Measurements from ENCODE around the gene USH1C. TPM values are rescaled to one million over a fixed set of nuclear protein-coding genes. Genes with fewer than 3 reads are reported as not detected.
A peak's percentile ranks its signal among the peaks of the same experiment; 100 is the strongest.

The USH1C gene
- total and polyA plus RNA-seq, 4 donors: 3.1 to 5.3 (median 3.5) TPM

DNA sequence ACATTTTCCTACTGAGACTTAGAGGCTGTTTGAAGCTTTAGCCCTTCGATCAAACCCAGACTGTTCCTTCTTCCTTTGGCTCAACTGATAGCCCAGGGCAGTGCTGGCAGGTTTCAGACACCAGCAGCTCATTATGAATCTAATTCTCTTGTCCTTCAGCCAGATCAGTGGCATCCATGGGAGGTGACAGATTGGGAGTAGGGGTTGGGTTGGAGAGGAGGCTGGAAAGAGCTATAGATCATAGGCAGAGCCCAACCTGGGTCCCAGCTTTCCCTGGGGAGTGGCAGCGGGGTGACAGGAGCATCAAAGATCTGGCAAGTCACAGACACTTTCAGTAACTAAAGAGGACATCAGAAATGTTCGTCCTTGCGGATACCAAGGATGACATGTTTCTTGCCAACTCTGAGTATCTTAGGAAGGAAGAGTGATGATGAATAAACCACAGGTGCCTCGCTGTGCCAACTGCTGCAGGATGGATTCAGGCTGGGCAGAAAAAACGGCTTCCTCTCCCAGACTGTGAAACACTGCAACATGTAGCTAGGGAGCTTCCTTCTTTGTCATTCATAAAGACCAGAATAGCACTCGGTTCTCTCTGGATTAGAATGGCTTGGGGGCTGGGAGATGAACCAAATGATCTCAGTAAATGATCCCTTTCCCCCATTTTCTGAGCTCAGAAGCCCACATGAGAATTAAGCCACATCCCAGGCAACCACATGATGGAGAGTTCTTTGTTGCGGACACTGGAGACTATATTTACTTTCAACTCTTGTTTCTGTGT is 86.6 kb downstream of the USH1C start:
- Histone ChIP-seq H3K36me3 (ENCODE audit: control insufficient read depth, insufficient read depth, low read length) (peaks cover 15% of the 10 kb centered on the region), H3K4me1 (ENCODE audit: control insufficient read depth, insufficient read depth, low read length) (no peaks in the 10 kb centered on the region), H3K27me3 (ENCODE audit: control insufficient read depth, insufficient read depth, low read length) (no peaks in the 10 kb centered on the region), H3K4me3 (ENCODE audit: low read depth, low read length) (no peak overlapping the region), H3K27ac (ENCODE audit: low read depth, low read length) (no peak overlapping the region), H3K9me3 (ENCODE audit: control insufficient read depth, insufficient read depth, low read length) (no peaks in the 10 kb centered on the region)
- 87% methylated on average over 5 of the region's 8 CpGs for WGBS (ENCODE audit: insufficient coverage)
- DNase-seq (ENCODE audit: low read depth in 4 of 6, low spot score in 6 of 6): peak in 2 of 6 donors; percentile 44 to 83

DNA sequence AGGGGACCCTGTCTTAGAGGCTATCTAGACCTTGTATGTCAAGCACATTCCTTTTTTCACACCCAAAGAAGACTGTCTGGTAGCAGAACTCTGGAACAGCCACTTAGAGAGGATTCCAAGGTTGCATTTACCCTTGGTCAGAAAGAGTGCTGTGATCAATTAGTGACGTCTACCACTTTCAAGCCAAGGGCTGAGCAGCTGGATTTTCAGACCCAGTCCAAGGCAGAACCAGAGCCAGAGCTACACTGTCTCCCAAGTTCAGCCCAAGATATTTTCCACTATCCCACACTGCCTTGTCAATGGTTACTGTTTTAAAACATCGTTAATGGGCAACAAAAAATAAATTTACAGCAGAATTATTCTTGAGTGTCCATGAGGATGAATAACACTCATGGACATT is 91.5 kb downstream of the USH1C start:
- H3K27me3 ChIP-seq (ENCODE audit: control insufficient read depth, insufficient read depth, low read length): no peaks in the 10 kb centered on the region
- WGBS (ENCODE audit: insufficient coverage): 88% methylated on average over 1 of the region's 2 CpGs
- peaks cover 3% of the 10 kb centered on the region for H3K36me3 ChIP-seq (ENCODE audit: control insufficient read depth, insufficient read depth, low read length)
- no peak overlapping the region for H3K4me3 ChIP-seq (ENCODE audit: low read depth, low read length)
- no peak for DNase-seq (ENCODE audit: low read depth in 4 of 6, low spot score in 6 of 6)
- no peaks in the 10 kb centered on the region for H3K4me1 ChIP-seq (ENCODE audit: control insufficient read depth, insufficient read depth, low read length)
- H3K27ac ChIP-seq (ENCODE audit: low read depth, low read length): no peak overlapping the region
- H3K9me3 ChIP-seq (ENCODE audit: control insufficient read depth, insufficient read depth, low read length): no peaks in the 10 kb centered on the region

DNA sequence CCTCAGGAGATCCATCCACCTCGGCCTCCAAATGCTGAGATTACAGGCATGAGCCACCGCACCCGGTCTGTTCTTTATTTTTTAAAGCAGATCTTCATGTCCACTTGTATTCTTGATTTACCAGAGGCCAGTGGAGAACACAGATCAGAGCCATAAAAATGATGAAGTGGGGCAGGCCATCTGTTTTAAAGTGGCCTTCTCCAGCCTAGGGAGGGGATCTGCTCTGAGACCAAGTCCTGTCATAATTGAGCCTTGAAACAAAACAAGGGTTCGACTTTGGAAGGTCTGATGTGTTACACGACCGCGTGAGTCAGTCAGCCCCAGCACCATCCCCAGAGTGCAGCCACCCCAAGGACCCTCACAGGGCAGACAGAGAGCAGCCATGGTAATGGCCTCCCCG is 95.1 kb downstream of the USH1C start:
- no peak overlapping the region for H3K27ac ChIP-seq (ENCODE audit: low read depth, low read length)

DNA sequence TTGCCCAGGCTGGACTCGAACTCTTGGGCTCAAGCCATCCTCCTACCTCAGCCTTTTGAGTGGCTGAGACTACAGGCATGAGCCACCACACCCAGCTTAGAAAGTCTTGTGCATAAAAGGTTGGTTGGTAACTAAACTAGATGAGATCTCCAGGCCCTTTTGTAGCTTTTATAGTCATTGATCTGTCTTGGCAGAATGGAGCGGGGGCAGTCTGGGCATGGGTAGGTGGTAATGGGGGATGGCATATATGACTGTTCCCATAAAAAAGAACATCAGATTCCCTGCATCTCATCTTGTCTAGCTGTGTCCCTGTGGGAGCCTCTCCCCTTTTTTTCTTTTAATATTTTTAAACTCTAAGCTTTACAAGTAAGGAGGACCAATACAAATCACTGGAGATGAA is 97.7 kb downstream of the USH1C start:
- H3K36me3 ChIP-seq (ENCODE audit: control insufficient read depth, insufficient read depth, low read length): peaks cover 8% of the 10 kb centered on the region
- H3K9me3 ChIP-seq (ENCODE audit: control insufficient read depth, insufficient read depth, low read length): no peaks in the 10 kb centered on the region
- H3K27me3 ChIP-seq (ENCODE audit: control insufficient read depth, insufficient read depth, low read length): no peaks in the 10 kb centered on the region
- DNase-seq (ENCODE audit: low read depth in 4 of 6, low spot score in 6 of 6): no peak
- WGBS (ENCODE audit: insufficient coverage): no CpG with 5 or more reads among the region's 2 CpGs
- no peaks in the 10 kb centered on the region for H3K4me1 ChIP-seq (ENCODE audit: control insufficient read depth, insufficient read depth, low read length)
- no peak overlapping the region for H3K27ac ChIP-seq (ENCODE audit: low read depth, low read length)
- H3K4me3 ChIP-seq (ENCODE audit: low read depth, low read length): no peak overlapping the region

More for the DNA sequence above, 95.1 kb downstream of the USH1C start:
- H3K4me1 ChIP-seq (ENCODE audit: control insufficient read depth, insufficient read depth, low read length): no peaks in the 10 kb centered on the region
- 80% methylated on average over 8 of the region's 8 CpGs for WGBS (ENCODE audit: insufficient coverage)
- H3K27me3 ChIP-seq (ENCODE audit: control insufficient read depth, insufficient read depth, low read length): no peaks in the 10 kb centered on the region
- no peak overlapping the region for H3K4me3 ChIP-seq (ENCODE audit: low read depth, low read length)
- DNase-seq (ENCODE audit: low read depth in 4 of 6, low spot score in 6 of 6): no peak
- H3K36me3 ChIP-seq (ENCODE audit: control insufficient read depth, insufficient read depth, low read length): peaks cover 3% of the 10 kb centered on the region
- no peaks in the 10 kb centered on the region for H3K9me3 ChIP-seq (ENCODE audit: control insufficient read depth, insufficient read depth, low read length)

DNA sequence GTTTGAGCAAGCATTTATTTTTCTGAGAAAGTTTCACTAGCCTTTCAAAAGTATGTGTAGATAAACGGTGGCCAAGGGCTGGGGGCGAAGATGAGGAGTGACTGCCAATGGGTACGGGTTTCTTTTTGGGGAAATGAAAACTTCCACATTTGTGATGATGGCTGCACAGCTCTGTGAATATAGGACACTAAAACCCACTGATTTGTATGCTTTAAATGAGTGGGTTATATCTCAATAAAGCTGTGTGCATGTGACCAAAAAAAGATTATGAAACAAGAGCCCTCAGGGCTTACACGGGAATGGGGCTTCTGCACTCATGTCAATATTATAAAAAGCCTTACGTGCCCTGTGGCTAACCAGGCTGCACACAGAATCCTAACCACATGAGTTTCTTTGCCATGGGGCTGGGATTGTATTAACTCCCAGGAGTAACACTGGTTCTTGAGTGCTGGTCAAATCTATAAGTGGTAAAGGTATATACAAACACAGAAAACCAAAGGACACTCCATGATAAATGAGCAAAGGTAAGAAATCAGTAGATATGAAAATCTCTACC is 98.9 kb downstream of the USH1C start:
- Histone ChIP-seq H3K9me3 (ENCODE audit: control insufficient read depth, insufficient read depth, low read length) (no peaks in the 10 kb centered on the region), H3K27ac (ENCODE audit: low read depth, low read length) (no peak overlapping the region), H3K4me3 (ENCODE audit: low read depth, low read length) (no peak overlapping the region), H3K4me1 (ENCODE audit: control insufficient read depth, insufficient read depth, low read length) (no peaks in the 10 kb centered on the region), H3K27me3 (ENCODE audit: control insufficient read depth, insufficient read depth, low read length) (no peaks in the 10 kb centered on the region), H3K36me3 (ENCODE audit: control insufficient read depth, insufficient read depth, low read length) (peaks cover 8% of the 10 kb centered on the region)
- no peak for DNase-seq (ENCODE audit: low read depth in 4 of 6, low spot score in 6 of 6)
- WGBS (ENCODE audit: insufficient coverage): 93% methylated on average over 3 of the region's 5 CpGs

DNA sequence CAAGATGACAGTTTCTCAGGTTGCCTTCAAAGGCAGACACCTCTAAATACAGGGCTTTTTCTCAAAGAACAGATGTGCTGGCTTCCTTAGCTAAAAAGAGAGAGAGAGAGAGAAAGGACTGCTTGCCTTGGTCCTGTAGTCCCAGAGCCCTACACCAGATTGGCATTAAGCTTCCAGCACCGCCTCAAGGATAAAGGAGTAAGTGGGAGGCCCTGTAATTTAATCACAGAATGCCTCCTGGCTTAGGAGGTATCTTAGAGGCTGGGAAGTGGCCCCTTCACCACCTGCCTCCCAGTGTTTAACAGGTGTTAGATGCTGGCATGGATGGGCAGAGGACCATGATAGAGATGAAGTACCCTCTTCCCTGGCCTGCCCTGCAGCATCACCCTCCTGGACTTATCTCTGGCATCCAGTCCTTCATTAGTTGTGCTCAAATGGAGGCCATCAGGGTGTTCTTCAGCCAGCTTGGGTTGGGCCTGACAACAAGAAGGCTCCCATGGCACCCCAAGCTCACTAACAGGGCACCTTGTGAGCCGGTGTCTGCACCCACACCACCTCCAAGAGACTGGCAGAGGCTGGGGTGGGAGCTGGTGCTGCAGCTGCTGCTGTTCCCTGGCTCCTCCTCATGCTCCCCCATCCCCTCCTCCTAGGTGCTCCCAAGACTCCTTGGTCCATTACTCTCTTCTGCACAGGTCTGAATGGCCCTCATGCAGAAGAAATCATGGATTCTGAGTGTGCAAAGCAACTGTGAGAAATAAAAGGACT is 100.1 kb downstream of the USH1C start:
- Histone ChIP-seq H3K4me1 (ENCODE audit: control insufficient read depth, insufficient read depth, low read length) (no peaks in the 10 kb centered on the region), H3K27ac (ENCODE audit: low read depth, low read length) (no peak overlapping the region), H3K36me3 (ENCODE audit: control insufficient read depth, insufficient read depth, low read length) (peaks cover 8% of the 10 kb centered on the region), H3K4me3 (ENCODE audit: low read depth, low read length) (no peak overlapping the region), H3K9me3 (ENCODE audit: control insufficient read depth, insufficient read depth, low read length) (no peaks in the 10 kb centered on the region), H3K27me3 (ENCODE audit: control insufficient read depth, insufficient read depth, low read length) (no peaks in the 10 kb centered on the region)
- WGBS (ENCODE audit: insufficient coverage): 100% methylated on average over 1 of the region's 2 CpGs
- no peak for DNase-seq (ENCODE audit: low read depth in 4 of 6, low spot score in 6 of 6)

Other genes with a start within 250 kb of the USH1C start
- 10 to 100 TPM in 1 of 2 donors, 1 to 10 TPM in 1; 6.3 to 14.4 TPM for gene NCR3LG1, start 192.6 kb downstream of the USH1C start, total RNA-seq
- 1 to 10 TPM; 7.0 to 9.1 TPM for gene NCR3LG1, start 192.6 kb downstream of the USH1C start, polyA plus RNA-seq (ENCODE audit: insufficient read length in 2 of 2)
- 1 to 10 TPM; 2.1 to 5.2 TPM for gene KCNJ11, start 155.8 kb downstream of the USH1C start, total RNA-seq
- 10 to 100 TPM in 1 of 2 donors, 1 to 10 TPM in 1; 8.8 to 11.8 TPM for gene KCNJ11, start 155.8 kb downstream of the USH1C start, polyA plus RNA-seq (ENCODE audit: insufficient read length in 2 of 2)
- 10 to 100 TPM in 1 of 2 donors, 1 to 10 TPM in 1; 5.5 to 12.6 TPM for gene ABCC8, start 67.6 kb downstream of the USH1C start, total RNA-seq
- gene ABCC8, start 67.6 kb downstream of the USH1C start, polyA plus RNA-seq (ENCODE audit: insufficient read length in 2 of 2): 10 to 100 TPM; 24.1 to 33.2 TPM
- gene OTOG, start 2.8 kb upstream of the USH1C start, total RNA-seq: 1 to 10 TPM in 1 of 2 donors, under 1 TPM in 1; under 0.01 to 1.3 TPM
- gene OTOG, start 2.8 kb upstream of the USH1C start, polyA plus RNA-seq (ENCODE audit: insufficient read length in 2 of 2): under 1 TPM in 1 of 2 donors, not detected in 1; 0.23 TPM
- not detected for gene MYOD1, start 175.2 kb upstream of the USH1C start, total RNA-seq
- gene MYOD1, start 175.2 kb upstream of the USH1C start, polyA plus RNA-seq (ENCODE audit: insufficient read length in 2 of 2): under 1 TPM in 1 of 2 donors, not detected in 1; 0.12 TPM
- 10 to 100 TPM in 1 of 2 donors, 1 to 10 TPM in 1; 3.8 to 19.3 TPM for gene KCNC1, start 190.4 kb upstream of the USH1C start, total RNA-seq
- 10 to 100 TPM; 42.7 to 48.7 TPM for gene KCNC1, start 190.4 kb upstream of the USH1C start, polyA plus RNA-seq (ENCODE audit: insufficient read length in 2 of 2)

Data from spinal cord (tissue), 10 donors.